Inferior parietal cortex (tissue), 1 donor: ENCODE measurements around the gene CFAP119.
"Not testable (repeated sequence)": the region's sequence is repeated elsewhere in the genome, so short reads cannot be mapped to it uniquely, and the experiment has no call there.

ENCODE experiments used
- DNase-seq: peaks from one replicate; pipeline ENCODE4 v3.0.0-alpha.2; 2016; ENCODE audit errors: extremely low spot score

The CFAP119 gene

DNA sequence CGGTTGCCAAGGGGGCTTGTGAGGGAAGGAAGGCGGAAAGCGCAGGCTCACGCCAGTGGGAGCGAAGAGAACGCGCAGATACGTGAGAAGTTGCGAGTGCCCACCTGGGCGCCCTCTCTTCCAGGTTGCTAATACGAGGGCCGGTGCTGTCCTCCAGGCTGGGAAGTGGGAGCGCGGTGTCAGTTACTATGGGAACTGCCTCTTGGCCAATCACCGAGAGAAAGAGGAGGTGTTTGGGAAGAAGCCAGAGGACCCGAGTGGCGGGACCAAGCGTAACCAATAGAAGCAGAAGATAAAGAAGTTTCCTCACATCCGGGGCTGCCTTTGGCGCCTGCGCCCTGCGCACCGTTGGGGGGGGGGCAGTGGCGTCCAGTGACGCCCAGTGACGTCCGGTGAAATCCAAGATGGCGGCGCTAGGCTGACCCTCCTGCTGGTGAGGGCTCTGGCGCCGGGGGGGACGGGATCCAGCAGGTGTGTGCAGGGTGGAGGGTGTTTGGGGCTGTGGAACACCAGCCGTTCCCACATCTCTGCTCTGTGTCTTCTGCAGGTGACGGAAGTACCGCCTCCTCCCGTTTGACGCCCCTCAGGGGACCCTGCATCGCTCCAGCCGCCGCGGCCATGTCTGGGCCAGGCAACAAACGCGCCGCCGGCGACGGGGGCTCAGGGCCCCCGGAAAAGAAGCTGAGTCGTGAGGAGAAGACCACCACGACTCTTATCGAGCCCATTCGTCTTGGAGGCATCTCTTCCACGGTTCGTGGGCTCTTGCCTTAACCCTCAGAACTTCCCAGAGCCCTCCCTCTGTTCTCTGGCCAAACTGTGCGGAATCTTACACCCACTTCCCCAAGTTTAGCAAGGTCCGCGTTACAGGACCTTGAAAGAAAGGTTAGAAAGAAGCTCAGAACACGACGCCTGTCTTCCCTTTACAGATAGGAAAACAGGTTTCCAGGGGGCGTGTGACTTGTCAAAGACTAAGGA lies at the start of gene CFAP119, which contains the start of gene RNF40:
Gene CFAP119 (minus strand): TSS at position 135 of the 975 bp plus-strand sequence. CDS start 314 bp downstream, outside the sequence.
Gene RNF40 (plus strand): TSS at position 395 of the 975 bp plus-strand sequence. CDS start 224 bp downstream, at position 619.
- peak; percentile 98 for DNase-seq

DNA sequence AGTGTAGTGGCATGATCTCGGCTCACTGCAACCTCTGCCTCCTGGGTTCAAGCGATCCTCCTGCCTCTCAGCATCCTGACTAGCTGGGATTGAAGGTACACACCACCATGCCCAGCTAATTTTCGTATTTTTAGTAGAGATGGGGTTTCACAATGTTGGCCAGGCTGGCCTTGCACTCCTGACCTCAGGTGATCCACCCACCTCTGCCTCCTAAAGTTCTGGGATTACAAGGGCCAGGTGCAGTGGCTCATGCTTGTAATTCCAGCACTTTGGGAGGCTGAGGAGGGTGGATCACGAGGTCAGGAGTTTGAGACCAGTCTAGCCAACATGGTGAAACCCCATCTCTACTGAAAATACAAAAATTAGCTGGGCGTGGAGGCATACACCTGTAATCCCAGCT lies 47.8 kb upstream of the CFAP119 start:
- DNase-seq: not testable (repeated sequence)

DNA sequence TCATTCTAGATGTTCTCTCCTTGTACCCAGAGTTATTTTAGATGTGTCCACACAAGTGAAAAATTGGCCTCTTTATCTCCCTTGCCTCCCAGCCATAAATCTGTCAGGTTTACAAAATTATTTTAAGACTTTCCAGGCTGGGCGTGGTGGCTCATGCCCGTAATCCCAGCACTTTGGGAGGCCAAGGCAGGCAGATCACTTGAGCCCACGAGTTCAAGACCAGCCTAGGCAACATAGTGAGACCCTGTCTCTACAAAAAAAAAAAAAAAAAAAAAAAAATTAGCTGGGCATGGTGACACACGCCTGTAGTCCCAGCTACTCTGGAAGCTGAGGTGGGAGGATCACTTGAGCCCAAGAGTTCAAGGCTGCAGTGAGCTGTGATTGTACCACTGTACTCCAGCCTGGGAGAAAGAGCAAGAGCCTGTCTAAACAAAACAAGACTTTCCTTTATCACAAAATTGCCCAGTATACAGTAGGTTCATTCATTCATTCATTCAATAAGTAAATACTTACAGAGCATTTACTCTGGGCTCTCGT lies 47.1 kb upstream of the CFAP119 start:
- not testable (repeated sequence) for DNase-seq

DNA sequence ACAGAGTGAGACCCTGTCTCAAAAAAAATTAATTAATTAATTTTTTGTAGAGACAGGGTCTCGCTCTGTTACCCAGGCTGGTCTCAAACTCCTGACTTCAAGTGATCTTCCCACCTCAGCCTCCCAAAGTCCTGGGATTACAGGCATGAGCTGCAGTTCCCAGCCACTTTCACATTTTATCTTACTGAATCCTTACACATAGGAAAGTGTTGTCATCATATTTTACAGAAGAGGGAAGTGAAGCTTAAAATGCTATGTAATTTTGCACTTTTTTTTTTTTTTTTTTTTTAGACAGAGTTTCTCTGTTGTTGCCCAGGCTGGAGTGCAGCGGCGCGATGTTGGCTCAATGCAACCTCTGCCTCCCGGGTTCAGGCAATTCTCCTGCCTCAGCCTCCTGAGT lies 46.3 kb upstream of the CFAP119 start:
- DNase-seq: no peak

DNA sequence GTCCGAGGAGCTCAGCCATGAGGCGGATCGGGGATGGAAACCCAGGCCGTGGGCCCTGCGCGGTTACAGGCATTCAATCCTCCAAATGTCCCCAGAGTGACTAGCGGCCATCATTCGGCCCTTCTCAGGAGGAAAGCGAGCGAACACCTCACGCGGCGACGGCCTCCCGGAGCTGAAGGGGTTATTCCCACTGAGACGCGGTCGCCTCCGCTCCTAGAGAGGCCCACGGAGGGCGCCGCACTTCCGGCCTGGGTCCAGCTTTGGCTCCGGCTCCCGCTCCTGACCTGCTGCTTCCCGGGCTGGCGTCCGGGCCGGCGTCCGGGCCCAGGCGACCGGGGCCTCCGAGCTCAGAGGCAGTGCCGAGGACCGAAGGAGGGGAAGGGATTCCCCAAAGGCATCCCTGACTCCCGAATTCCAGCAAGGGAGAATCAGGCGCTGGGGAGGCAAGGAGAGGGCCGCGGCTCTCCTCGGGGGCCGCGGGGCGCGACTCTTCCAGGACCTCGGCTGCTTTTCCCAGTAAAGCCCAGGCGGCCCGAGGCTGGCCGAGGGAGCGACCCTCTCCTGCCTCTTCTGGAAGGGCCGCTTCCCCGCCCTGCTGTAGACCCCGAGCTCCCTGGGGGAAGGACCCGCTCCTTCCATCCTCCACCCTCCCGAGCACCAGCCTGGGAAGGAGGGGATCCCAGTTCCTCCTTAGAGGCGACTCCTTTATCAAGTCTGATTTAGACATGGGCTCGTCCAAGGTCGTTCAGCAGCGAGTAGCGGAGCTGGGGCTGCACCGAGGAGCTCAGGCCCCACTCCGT lies 43.7 kb upstream of the CFAP119 start:
- peak; percentile 84 for DNase-seq

DNA sequence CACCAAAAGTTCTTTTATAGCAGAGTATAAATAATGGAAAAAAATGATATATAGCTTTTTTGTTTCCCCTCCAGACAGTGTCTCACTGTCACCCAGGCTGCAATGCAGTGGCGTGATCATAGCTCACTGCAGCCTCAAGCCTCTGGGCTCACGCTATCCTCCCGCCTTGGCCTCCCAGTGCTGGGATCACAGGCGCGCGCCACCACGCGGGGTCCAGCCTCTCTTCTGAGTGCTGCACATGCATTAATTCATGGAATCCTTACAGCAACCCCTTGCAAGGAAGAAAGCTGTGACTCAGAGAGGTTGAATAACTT lies 43.2 kb upstream of the CFAP119 start:
- DNase-seq: peak; percentile 20

DNA sequence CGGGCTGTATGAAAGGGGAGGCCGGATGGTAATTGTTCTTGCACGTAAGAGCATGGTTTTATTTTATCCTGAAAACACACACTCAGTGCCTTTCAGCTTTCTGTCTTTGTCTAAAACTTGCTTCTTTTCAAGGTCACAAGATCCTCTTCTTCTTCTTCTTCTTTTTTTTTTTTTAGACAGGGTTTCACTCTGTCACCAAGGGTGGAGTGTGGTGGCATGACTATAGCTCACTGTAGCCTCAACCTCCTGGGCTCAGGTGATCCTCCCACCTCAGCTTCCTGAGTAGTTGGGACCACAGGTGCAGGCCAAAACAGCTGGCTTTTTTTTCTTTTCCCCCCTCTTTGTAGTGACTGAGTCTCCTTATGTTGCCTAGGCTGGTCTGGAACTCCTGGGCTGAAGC lies 41.1 kb upstream of the CFAP119 start:
- DNase-seq: no peak

DNA sequence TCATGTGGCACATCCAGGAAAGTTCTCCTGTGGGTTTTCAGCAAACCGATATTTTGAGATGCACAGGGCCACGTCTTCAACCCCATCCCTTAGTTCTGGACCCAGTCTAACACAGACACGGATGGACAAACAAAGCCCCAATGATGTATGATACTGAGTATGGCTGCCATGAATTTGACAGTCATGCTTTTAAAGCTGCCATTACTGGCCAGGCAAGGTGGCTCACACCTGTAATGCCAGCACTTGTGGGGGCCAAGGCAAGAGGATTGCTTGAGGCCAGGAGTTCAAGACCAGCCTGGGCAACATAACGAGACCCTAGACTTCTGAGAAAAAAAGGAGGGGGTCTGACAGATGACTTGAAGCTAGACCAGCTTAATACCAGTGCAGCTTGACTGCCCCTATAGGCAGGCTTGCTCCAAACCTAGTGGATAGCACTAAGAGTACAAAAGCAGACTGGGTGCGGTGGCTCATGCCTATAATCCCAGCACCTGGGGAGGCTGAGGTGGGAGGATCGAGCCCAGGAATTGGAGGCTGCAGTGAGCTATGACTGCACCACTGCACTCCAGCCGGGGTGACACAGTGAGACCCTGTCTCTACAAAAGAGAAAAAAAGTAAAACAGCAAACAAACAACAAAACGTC lies 35.9 kb upstream of the CFAP119 start:
- DNase-seq: no peak

DNA sequence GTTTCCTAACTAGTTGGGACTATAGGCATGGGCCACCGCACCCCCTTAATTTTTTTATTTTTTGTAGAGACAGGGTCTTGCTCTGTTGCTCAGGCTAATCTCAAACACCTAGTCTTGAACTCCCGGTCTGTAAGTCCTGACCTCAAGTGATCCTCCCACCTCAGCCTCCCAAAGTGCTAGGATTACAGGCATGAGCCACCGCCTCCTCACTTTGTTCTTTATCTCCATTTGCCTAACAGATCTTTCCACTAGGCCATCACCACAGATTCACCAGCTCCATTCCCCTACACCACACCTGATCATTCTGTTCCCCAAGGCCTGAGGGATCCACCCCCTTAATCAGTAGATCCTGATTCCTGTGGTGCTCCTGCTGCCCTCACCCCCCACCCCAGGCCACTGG lies 32.8 kb upstream of the CFAP119 start:
- no peak for DNase-seq

DNA sequence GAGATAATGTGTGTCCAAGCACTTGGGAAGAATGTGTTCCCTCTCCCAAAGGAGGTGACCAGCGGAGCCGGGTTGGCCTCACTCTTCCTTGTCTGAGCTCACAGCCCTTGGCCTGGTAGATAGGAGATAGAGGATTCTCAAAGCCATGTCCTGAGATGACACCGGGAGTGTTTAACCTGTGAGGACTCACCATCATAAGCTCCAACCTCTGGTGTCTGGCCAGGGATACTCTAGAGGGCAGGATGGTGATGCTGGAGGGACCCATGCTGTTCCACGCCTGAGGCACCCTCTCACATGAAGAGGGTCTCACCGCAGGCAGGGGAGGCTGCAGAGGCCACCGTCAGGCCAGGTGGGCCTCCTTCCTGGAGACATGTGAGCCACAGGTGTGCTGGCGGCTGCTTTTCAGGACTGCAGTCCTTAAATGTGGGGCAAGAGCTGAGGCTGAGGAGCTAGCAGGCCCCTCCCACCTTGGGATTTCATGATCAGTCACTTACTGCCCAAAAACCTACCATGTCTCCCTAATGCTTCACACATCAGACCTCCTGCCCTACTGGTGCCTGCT lies 31.7 kb upstream of the CFAP119 start:
- DNase-seq: no peak

DNA sequence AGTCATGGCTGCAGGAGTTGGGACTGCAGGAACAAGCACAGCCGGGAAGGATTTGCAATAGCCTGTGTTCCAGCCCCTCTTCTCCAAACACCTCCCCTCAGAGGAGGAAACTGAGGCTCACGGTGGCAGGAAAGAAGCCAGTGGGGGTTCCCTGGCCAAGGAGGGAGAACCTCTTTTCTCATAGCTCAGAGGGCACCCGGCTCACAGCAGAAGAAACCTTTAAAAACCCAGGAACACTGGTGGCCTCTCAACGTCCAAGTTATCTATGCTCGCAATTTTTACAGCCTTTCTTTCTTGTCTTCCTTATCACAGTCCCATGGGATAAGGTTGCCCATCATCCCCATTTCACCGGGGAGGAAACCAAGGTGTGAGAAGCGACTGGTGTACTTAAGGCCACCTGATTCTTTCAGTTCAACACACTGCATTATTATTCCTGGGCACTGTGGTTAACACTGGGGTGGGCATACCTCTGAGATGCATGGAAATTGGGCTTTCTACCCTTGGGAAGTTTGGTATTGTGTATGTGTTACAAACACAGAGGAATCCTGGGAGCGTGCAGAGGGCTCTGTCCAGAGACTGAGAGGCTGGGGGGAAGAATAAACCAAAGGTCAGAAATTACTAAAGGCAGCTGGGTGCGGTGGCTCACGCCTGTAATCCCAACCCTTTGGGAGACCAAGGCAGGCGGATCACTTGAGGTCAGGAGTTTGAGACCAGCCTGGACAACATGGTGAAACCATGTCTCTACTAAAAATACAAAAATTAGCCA lies 25.9 kb upstream of the CFAP119 start:
- no peak for DNase-seq

DNA sequence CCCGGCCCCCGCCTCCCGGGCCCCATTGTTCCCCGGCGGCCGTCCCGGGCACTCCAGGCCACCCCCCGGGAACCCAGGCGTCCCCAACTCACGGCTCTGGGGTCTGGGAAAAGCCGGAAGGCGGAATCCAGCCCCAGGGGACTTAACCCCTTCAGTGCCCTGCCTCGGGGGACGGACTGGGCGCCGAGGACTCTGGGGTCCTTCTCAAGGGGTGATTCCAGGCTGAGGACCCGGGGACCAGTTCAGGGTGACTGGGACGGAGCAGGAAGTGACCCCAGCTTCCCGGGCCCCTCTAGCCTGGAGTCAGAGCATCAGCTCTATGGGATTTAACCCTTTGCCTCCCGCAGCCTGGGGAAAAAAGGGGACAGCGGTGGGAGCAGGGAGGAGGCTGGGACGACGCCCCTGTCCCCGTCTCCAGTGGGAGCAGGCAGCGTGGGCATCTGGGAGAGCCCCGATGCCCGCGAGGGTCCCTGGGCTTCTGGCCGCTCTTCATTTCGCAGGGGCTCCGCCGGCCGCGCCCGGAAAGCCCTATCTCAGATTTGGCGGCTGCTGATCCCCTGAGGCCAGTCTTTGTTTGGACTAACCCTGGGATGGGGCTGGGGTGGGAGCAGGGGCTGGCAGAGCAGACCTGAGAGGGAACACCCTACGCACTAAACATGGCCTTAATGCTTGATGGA lies 25.2 kb upstream of the CFAP119 start, which contains the start of gene ZNF629:
Gene ZNF629 (minus strand): TSS at position 270 of the 677 bp plus-strand sequence. CDS start 2,723 bp downstream, outside the sequence.
- peak; percentile 84 for DNase-seq

DNA sequence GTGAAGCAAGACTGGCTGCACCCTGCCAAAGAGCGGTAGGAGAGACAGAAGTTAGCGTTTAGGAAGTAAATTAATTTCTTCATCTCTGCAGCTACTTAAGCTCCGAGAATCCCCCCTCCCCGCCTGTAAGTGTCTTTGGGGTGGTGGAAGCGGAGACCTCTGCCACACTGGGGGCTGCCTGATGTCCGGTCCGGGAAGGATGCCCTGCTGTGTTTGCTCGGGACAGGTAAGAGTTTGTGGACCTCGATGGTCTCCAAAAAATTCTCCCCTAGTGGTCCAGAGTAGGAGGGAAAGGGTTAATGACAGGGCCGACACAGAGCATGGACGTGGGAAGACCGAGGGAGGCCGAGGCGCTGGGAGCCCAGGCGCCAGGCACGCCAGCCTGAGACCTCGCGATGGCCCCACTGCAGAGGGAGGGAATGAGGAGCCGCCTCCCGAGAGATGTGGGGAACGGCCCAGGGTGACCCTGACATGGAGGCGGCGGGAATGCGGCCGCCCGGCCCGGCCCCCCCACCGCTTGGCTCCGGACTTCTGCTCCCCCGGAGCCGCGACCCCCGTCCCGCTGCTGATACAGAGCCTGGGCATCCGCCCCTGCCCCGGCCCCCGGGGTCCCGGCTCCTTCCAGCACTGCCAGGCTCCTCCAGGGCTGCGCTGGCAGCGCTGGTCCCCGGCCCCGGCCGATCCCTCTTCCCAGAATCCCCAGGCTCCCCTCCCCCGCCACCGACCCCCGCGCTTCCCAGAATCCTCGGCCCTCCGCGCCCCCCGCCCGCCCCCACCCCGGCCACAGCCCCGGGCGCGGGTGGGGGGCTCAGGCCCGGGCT lies 24.5 kb upstream of the CFAP119 start:
- no peak for DNase-seq

DNA sequence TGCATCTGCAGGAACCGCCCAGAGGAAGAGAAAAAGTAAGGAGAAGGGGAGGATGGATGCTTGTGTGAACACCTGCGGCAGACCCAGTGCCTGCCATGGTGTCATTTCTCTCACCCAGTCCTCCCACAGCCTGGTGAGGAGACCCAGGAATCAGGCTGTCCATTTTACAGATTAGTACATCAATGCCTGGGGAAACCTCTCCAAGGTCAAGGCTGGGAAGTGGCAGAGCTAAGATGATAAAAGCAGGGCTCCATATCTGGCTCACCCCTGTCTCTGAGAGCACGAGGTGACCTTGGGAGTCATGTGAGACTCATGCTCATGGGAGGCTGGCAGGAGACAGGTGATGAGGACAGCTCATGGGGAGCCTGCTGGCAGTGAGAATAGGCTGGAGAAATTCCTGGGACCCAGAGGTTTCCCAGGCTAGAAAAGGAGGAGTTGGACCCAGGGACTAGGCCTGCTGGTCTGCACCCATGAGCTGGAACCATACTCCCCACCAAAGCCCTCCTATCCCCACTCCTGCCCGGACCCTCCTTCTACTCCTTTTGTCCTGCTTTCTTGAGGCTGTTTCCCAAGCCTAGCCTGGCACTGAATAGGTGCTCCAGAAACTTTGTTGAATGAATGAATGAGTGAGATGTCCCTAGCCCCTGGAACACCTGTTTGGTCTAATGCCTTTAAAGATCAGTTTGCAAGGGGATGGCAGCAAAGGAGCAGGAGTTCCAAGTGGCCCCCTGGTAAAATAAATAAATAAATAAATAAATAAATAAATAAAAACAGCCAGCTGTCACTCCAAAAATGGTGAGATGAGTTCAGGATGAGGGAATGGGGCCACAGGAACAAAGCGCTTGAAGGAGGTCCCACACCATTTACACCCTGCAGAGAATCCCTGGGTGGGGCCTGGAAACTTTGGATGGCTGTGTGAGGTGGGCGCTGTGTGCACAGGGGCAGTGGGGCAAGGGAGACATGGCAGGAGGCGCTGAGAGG lies 23.6 kb upstream of the CFAP119 start:
- no peak for DNase-seq

DNA sequence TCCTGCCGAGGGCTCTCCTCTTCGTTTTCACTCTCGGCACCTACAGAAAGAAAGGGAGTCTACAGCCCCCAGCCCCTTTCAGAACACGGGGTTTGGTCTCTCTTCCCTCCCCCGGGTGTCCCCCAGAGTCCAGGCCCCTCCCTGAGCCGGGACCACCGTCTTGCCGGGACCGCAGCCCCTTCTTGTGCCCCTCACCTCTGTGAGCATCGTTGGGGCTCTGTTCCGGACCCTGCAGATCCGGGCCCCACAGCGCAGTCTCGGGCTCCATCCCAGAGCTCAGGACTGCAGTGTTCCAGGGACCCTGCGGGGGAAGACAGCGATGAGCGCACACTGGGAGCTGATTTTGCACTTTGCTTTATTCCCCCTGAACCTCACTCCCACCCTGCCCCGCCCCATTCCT lies 22.4 kb upstream of the CFAP119 start:
- no peak for DNase-seq

DNA sequence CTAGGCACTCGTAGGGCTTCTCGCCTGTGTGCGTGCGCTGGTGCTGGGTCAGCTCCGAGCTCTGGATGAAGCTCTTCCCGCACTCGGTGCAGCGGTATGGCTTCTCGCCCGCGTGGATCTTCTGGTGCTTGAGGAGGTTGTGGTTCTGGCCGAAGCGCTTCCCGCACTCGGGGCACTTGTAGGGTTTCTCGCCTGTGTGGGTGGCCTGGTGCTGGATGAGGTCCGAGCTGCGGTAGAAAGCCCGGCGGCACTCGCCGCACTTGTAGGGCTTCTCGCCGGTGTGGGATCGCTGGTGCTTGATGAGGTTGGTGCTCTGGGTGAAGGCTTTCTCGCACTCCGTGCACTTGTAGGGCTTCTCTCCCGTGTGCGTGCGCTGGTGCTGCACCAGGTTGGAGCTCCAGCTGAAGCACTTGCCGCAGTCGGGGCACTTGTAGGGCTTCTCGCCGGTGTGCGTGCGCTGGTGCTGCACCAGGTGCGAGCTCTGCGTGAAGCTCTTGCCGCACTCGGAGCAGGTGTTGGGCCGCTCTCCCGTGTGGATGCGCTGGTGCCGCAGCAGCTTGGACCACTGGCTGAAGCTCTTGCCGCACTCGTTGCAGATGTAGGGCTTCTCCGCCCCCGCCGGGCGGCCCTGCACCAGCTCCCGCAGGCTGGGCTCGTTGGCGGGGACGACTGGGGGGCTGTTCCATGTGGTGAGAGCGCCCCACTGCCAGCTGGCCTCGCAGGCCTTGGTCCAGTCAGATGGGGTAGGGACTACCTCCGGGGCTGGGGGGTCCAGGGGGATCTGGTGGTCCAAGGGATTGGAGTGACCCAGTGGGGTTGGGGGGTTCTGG lies 21.6 kb upstream of the CFAP119 start:
- no peak for DNase-seq
